Gastrocnemius medialis (tissue), 4 donors: ENCODE results near the gene C16orf96. TPM values are rescaled to one million over a fixed set of nuclear protein-coding genes. Genes with fewer than 3 reads are reported as not detected.

Experiments used
- ATAC-seq, 2 donors: fragments of 150-250 bp; one replicate each; pipeline ENCODE4 v1.9.1; 2016
- DNase-seq, 2 donors: peaks; one replicate each; pipeline ENCODE4 v3.0.0-alpha.2; 2019
- H3K27ac ChIP-seq, 4 donors: fragments of 200-600 bp; sonication (generic); 1 replicate in 1 of 4; 2 replicates in 3 of 4; pipeline ENCODE4 v1.5.1; 2016 to 2018; ENCODE audit warnings: mild to moderate bottlenecking in 2 of 4, moderate library complexity in 1 of 4
- H3K27me3 ChIP-seq, 3 donors: fragments of 200-600 bp; sonication (generic) in 2 of 3; 1 replicate in 1 of 3; 2 replicates in 2 of 3; pipeline versions ENCODE4 v1.5.1 to v1.6.0; 2016 to 2019; ENCODE audit warnings: mild to moderate bottlenecking in 1 of 3, moderate library complexity in 1 of 3
- H3K36me3 ChIP-seq, 2 donors: fragments of 200-600 bp; sonication (generic) in 1 of 2; one replicate each; pipeline ENCODE4 v1.5.1; 2017 to 2018
- H3K4me1 ChIP-seq, 2 donors: fragments of 200-600 bp; sonication (generic) in 1 of 2; one replicate each; pipeline ENCODE4 v1.5.1; 2016 to 2017; ENCODE audit warnings: mild to moderate bottlenecking in 2 of 2
- H3K4me3 ChIP-seq, 4 donors: fragments of 200-600 bp; sonication (generic) in 3 of 4; 1 replicate in 1 of 4; 2 replicates in 3 of 4; pipeline ENCODE4 v1.5.1; 2016 to 2019; ENCODE audit warnings: mild to moderate bottlenecking in 2 of 4
- H3K9me3 ChIP-seq, 3 donors: fragments of 200-600 bp; sonication (generic) in 2 of 3; 1 replicate in 1 of 3; 2 replicates in 2 of 3; pipeline ENCODE4 v1.5.1; 2016 to 2019
- CTCF ChIP-seq, 5 experiments: fragments of 450-650 bp in 3 of 5; fragments of 200-600 bp in 2 of 5; sonication (generic) in 2 of 5; IDR thresholded peaks in 4 of 5; conservative IDR thresholded peaks in 1 of 5; 1 replicate in 4 of 5; 2 replicates in 1 of 5; pipeline ENCODE4 v1.5.1; 2016 to 2019; ENCODE audit warnings: antibody characterized with exemption in 5 of 5, mild to moderate bottlenecking in 3 of 5, moderate library complexity in 3 of 5
- POLR2A ChIP-seq, 2 donors: fragments of 450-650 bp; IDR thresholded peaks; one replicate each; pipeline ENCODE4 v1.6.1; 2017; ENCODE audit warnings: antibody characterized with exemption in 2 of 2, mild to moderate bottlenecking in 2 of 2, moderate library complexity in 2 of 2
- in situ Hi-C, 4 donors: fragments of 200-750 bp; cut with MboI; loops; one replicate each; pipeline versions ENCODE4 v1.15.0 to v1.8.0; 2017; ENCODE audit warnings: low sequenced_read_pairs in 4 of 4
- intact Hi-C: fragments of 100-400 bp; cut with DNase I; formaldehyde crosslinking; loops from one replicate; pipeline ENCODE4 v1.15.1; 2023; ENCODE audit warnings: low total_unique reads
- total RNA-seq, 4 donors: library from RNA; depleted of rRNA; stranded (reverse); fragments of >200 nt; gene quantifications; one replicate each; pipeline versions ENCODE4 v1.1.0 to v1.2.3, GENCODE V29; 2016

Gene C16orf96
- total RNA-seq, 4 donors from 2014 or later, result 0.15 to 0.59 TPM; not detected in 2

GRCh38 chr16:4561596-4561995 is 5.5 kb downstream of the C16orf96 start:
- TF ChIP-seq POLR2A (IDR thresholded peaks at IDR 0.05), result no peak
- no peak for TF ChIP-seq CTCF (IDR thresholded peaks at IDR 0.05 in 4 of 5, conservative IDR thresholded peaks at IDR 0.05 in 1 of 5)
- Histone ChIP-seq H3K4me1 (no peaks in the 10 kb centered on the region), H3K9me3 (no peaks in the 10 kb centered on the region), H3K36me3 (no peaks in the 10 kb centered on the region), H3K27me3 (no peaks in the 10 kb centered on the region), H3K4me3 (no peak overlapping the region), H3K27ac (no peak overlapping the region)
- in situ Hi-C loops (no loop called here), intact Hi-C loops (no loop called here)
- no peak for ATAC-seq
- DNase-seq, result no peak

- Histone ChIP-seq H3K4me3 (no peak overlapping the region), H3K27ac (no peak overlapping the region), H3K27me3 (no peaks in the 10 kb centered on the region), H3K9me3 (no peaks in the 10 kb centered on the region), H3K4me1 (no peaks in the 10 kb centered on the region), H3K36me3 (no peaks in the 10 kb centered on the region)
- DNase-seq (no peak), ATAC-seq (no peak)
- no peak for TF ChIP-seq CTCF (IDR thresholded peaks at IDR 0.05 in 4 of 5, conservative IDR thresholded peaks at IDR 0.05 in 1 of 5)
- TF ChIP-seq POLR2A (IDR thresholded peaks at IDR 0.05), result no peak
- in situ Hi-C loops (no loop called here), intact Hi-C loops (no loop called here)
Measured at GRCh38 chr16:4564661-4565267, 8.6 kb downstream of the C16orf96 start.

GRCh38 chr16:4566144-4566543 is 10.0 kb downstream of the C16orf96 start:
- Histone ChIP-seq H3K9me3 (no peaks in the 10 kb centered on the region), H3K36me3 (no peaks in the 10 kb centered on the region), H3K4me1 (no peaks in the 10 kb centered on the region), H3K27me3 (no peaks in the 10 kb centered on the region), H3K4me3 (no peak overlapping the region), H3K27ac (no peak overlapping the region)
- ATAC-seq (no peak), DNase-seq (no peak)
- TF ChIP-seq CTCF (IDR thresholded peaks at IDR 0.05 in 4 of 5, conservative IDR thresholded peaks at IDR 0.05 in 1 of 5), result no peak
- in situ Hi-C loops, result no loop called here
- intact Hi-C loops, result no loop called here

GRCh38 chr16:4570086-4570485 is 13.9 kb downstream of the C16orf96 start:
- no peak overlapping the region for H3K4me3 ChIP-seq
- H3K4me1 ChIP-seq, result peaks cover 0 to 5% of the 10 kb centered on the region in 2 donors
- H3K9me3 ChIP-seq, result no peaks in the 10 kb centered on the region
- no peak overlapping the region for H3K27ac ChIP-seq
- no peaks in the 10 kb centered on the region for H3K36me3 ChIP-seq
- no peaks in the 10 kb centered on the region for H3K27me3 ChIP-seq
- no peak for TF ChIP-seq POLR2A (IDR thresholded peaks at IDR 0.05)
- TF ChIP-seq CTCF (IDR thresholded peaks at IDR 0.05 in 4 of 5, conservative IDR thresholded peaks at IDR 0.05 in 1 of 5), result no peak
- intact Hi-C loops, result no loop called here
- in situ Hi-C loops, result no loop called here
- DNase-seq, result no peak
- ATAC-seq, result no peak
